Esophagus muscularis mucosa (tissue), 4 donors: Measurements from ENCODE around the gene NCAPH2. TPM values are rescaled to one million over a fixed set of nuclear protein-coding genes. Genes with fewer than 3 reads are reported as not detected.
A peak's percentile ranks its signal among the peaks of the same experiment; 100 is the strongest.

ENCODE experiments used
- DNase-seq: peaks from one replicate; pipeline ENCODE4 v3.0.0-alpha.2; 2017; ENCODE audit errors: extremely low spot score
- H3K27ac ChIP-seq, 4 donors: fragments of 200-600 bp; sonication (generic); replicated peaks in 1 of 4; 1 replicate in 3 of 4; 2 replicates in 1 of 4; pipeline ENCODE4 v1.5.1; 2016 to 2019; ENCODE audit warnings: mild to moderate bottlenecking in 1 of 4
- H3K27me3 ChIP-seq, 4 donors: fragments of 200-600 bp; sonication (generic); one replicate each; pipeline versions ENCODE4 v1.5.1 to v1.6.0; 2016 to 2019
- H3K36me3 ChIP-seq, 4 donors: fragments of 200-600 bp; sonication (generic); one replicate each; pipeline ENCODE4 v1.5.1; 2016 to 2019
- H3K4me1 ChIP-seq, 4 donors: fragments of 200-600 bp; sonication (generic); one replicate each; pipeline ENCODE4 v1.5.1; 2016 to 2019
- H3K4me3 ChIP-seq, 4 donors: fragments of 200-600 bp; sonication (generic); 1 replicate in 2 of 4; 2 replicates in 2 of 4; pipeline ENCODE4 v1.5.1; 2016 to 2019; ENCODE audit warnings: mild to moderate bottlenecking in 4 of 4, moderate library complexity in 1 of 4
- H3K9me3 ChIP-seq, 4 donors: fragments of 200-600 bp; sonication (generic); 1 replicate in 3 of 4; 2 replicates in 1 of 4; pipeline ENCODE4 v1.5.1; 2016 to 2019
- EP300 ChIP-seq: sonication (generic); formaldehyde crosslinking; IDR thresholded peaks from one replicate; pipeline ENCODE4 v1.6.1; 2017; ENCODE audit warnings: antibody characterized with exemption
- POLR2A ChIP-seq: fragments of 450-650 bp; IDR thresholded peaks from one replicate; pipeline ENCODE4 v1.6.1; 2017; ENCODE audit warnings: antibody characterized with exemption, moderate library complexity, mild to moderate bottlenecking, low read depth
- POLR2AphosphoS5 ChIP-seq, 2 donors: sonication (generic); formaldehyde crosslinking; IDR thresholded peaks; one replicate each; pipeline ENCODE4 v1.6.1; 2017; ENCODE audit warnings: antibody characterized with exemption in 2 of 2
- WGBS: methylation state at CpG from one replicate; pipeline ENCODE4 v1.1.5; 2018; 5-methylcytosine and 5-hydroxymethylcytosine counted together
- intact Hi-C: fragments of 100-400 bp; cut with DNase I; formaldehyde crosslinking; loops from one replicate; pipeline ENCODE4 v1.15.1; 2023
- total RNA-seq, 4 donors: library from RNA; depleted of rRNA; stranded (reverse); fragments of >200 nt; gene quantifications; one replicate each; pipeline versions ENCODE4 v1.1.0 to v1.2.1, GENCODE V29; 2016
- TF ChIP-seq, protein P1 (sequence below), 3 experiments: fragments of 200-600 bp in 2 of 3; fragments of 450-650 bp in 1 of 3; sonication (generic) in 2 of 3; IDR thresholded peaks; one replicate each; pipeline ENCODE4 v1.5.1; 2017 to 2019; ENCODE audit warnings: antibody characterized with exemption in 3 of 3, mild to moderate bottlenecking in 2 of 3, moderate library complexity in 1 of 3

NCAPH2 gene
- total RNA-seq, 4 donors from 2014 or later: 30.3 to 44.6 (median 41.7) TPM

DNA sequence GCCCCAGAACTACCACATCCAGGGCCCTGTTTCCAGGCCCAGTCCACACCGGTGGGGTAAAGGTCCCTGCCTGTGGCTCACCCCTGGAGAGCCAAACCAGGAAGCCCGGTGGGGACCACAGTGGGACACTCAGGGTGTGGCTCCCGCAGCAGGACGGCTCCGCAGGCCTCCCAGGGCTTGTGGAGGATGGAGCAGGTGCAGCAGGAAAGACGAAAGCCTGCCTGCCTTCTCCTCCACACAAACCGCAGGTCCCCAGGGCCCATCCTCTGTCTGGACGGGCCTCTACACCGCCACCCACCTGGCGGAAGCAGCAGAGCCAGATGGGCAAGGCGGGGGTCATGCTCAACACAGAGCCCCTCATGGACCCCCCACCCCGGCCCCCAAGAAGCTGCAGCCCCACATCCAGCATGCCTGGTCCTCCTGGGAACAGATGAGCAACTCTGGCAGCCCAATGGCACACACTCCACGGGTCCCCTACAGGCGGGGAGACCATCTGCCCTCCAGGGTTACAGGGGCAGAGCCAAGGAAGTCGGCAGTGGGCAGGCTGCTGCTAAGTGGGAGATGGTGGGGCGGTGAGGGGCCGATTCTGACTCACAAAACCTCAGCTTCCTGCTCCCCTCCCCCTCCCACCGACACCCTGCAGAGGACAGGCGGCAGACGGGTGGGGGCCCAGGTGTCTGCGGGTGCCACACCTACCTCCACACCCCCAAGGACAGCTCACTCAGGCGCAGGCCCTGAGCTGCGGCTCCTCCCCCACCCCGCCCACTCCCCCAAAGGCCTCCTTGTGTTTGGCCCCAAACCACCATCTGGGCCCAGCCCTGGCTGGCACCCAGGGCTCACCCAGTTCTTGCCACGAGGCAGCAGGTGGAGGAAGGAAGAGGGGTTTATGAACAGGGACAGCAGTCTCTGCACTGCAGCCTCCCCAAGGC is 38.4 kb upstream of the NCAPH2 start:
- H3K36me3 ChIP-seq: peaks cover 29 to 38% (median 37%) of the 10 kb centered on the region in 4 donors
- WGBS: 76% methylated on average over 9 of the region's 25 CpGs
- intact Hi-C loops: loop anchor here (5.0 to 10.0 kb wide), 2 partner anchors 38 to 225 kb away; partner anchors contain the start of genes LMF2, NCAPH2 and TUBGCP6
- no peak overlapping the region for H3K4me3 ChIP-seq
- no peaks in the 10 kb centered on the region for H3K27me3 ChIP-seq
- DNase-seq: no peak
- TF ChIP-seq POLR2A: no peak
- no peak for TF ChIP-seq EP300
- TF ChIP-seq, protein P1, sequence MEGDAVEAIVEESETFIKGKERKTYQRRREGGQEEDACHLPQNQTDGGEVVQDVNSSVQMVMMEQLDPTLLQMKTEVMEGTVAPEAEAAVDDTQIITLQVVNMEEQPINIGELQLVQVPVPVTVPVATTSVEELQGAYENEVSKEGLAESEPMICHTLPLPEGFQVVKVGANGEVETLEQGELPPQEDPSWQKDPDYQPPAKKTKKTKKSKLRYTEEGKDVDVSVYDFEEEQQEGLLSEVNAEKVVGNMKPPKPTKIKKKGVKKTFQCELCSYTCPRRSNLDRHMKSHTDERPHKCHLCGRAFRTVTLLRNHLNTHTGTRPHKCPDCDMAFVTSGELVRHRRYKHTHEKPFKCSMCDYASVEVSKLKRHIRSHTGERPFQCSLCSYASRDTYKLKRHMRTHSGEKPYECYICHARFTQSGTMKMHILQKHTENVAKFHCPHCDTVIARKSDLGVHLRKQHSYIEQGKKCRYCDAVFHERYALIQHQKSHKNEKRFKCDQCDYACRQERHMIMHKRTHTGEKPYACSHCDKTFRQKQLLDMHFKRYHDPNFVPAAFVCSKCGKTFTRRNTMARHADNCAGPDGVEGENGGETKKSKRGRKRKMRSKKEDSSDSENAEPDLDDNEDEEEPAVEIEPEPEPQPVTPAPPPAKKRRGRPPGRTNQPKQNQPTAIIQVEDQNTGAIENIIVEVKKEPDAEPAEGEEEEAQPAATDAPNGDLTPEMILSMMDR (IDR thresholded peaks at IDR 0.05): no peak
- TF ChIP-seq POLR2AphosphoS5 (IDR thresholded peaks at IDR 0.05): no peak
- no peak overlapping the region for H3K27ac ChIP-seq
- H3K9me3 ChIP-seq: no peaks in the 10 kb centered on the region
- H3K4me1 ChIP-seq: peaks cover 52 to 62% (median 58%) of the 10 kb centered on the region in 4 donors

DNA sequence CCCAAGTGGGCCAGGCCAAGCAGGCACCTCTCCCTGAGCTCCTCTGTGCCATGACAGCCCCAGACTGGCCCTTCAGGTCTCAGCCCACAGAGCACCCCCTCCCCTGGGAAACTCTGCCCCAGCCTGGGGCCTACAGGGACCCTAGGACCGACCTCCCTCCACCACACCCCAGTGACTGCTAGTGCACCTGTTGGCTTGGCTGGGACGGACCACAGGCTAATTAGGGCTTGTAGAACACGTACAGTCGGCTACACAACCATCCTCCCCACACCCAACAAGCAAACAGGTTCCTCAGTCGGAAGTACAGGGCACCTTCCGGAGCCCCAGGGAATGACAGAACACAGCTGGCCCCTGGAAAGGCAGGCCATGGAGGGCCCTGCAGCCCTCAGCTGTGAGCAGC is 37.5 kb upstream of the NCAPH2 start:
- no peak for DNase-seq
- H3K27me3 ChIP-seq: no peaks in the 10 kb centered on the region
- WGBS: 100% methylated on average over 1 of the region's 6 CpGs
- no peak for TF ChIP-seq POLR2A
- H3K9me3 ChIP-seq: no peaks in the 10 kb centered on the region
- H3K36me3 ChIP-seq: peaks cover 21 to 30% (median 29%) of the 10 kb centered on the region in 4 donors
- H3K27ac ChIP-seq: no peak overlapping the region
- no peak overlapping the region for H3K4me3 ChIP-seq
- peaks cover 55 to 67% (median 63%) of the 10 kb centered on the region in 4 donors for H3K4me1 ChIP-seq
- intact Hi-C loops: loop anchor here (5.0 to 10.0 kb wide), 2 partner anchors 37 to 226 kb away; partner anchors contain the start of genes LMF2, NCAPH2 and TUBGCP6

DNA sequence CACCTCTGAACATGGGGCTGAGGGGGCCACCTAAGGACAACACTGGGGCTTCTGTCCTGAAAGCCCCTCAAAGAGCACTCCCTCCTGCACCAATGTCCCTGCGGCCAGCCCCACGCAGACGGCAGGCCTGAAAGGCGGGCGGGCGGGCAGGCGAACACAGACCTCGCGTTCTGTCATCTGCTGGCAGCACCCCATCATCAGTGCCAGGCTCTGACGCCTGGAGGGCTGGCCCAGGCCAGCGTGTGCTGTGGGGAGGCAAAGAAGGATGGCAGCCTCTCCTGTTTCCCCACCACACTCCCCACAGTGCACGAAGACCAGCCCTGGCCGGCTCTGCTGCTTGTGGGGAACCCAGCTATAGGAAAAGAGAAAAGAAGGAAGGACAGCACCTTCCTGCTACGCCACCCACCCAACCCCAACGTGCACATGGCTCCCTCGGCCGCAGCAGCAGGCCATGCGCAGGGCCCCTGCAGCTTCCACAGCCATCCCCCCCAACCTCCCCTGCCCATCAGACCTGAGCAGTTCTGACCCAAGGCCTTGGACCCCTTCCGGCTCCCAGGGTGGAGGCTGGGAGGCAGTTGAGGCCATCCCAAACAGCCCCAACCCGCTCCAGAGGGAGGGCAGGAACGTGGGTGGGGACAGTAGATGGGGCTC is 36.7 kb upstream of the NCAPH2 start:
- no peak for TF ChIP-seq POLR2A
- TF ChIP-seq POLR2AphosphoS5 (IDR thresholded peaks at IDR 0.05): no peak
- TF ChIP-seq EP300: no peak
- TF ChIP-seq, protein P1 (IDR thresholded peaks at IDR 0.05): no peak
- Histone ChIP-seq H3K36me3 (peaks cover 12 to 21% (median 20%) of the 10 kb centered on the region in 4 donors), H3K9me3 (no peaks in the 10 kb centered on the region), H3K27me3 (no peaks in the 10 kb centered on the region), H3K4me1 (peaks cover 56 to 69% (median 66%) of the 10 kb centered on the region in 4 donors), H3K27ac (no peak overlapping the region), H3K4me3 (no peak overlapping the region)
- no peak for DNase-seq
- intact Hi-C loops: loop anchor here (5.0 to 10.0 kb wide), 2 partner anchors 36 to 227 kb away; partner anchors contain the start of genes LMF2, NCAPH2 and TUBGCP6
- WGBS: 76% methylated on average over 17 of the region's 21 CpGs

DNA sequence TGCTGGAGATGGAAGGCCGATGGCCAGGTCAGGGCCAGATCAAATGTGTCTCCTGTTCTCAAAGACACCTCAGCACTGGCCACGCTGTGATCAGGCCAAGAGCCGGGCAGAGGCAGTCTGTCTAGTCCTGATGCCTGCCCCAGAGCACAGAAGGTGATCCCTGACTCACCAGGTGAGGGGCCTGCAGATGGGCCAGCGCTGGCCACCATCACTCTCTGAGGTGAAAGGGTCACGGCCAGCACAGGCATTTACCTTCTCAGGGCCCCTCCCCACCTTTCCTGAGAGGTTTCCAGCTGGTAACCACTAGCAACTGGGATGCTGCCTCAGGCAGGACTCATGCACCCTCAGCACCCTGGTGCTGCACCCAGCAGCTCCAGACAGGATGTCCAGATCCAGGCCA is 36.1 kb upstream of the NCAPH2 start:
- TF ChIP-seq, protein P1 (IDR thresholded peaks at IDR 0.05): no peak
- no peak for TF ChIP-seq EP300
- H3K36me3 ChIP-seq: peaks cover 6 to 15% (median 14%) of the 10 kb centered on the region in 4 donors
- 83% methylated on average over 2 of the region's 5 CpGs for WGBS
- H3K4me1 ChIP-seq: peaks cover 56 to 69% (median 66%) of the 10 kb centered on the region in 4 donors
- no peaks in the 10 kb centered on the region for H3K27me3 ChIP-seq
- intact Hi-C loops: loop anchor here (5.0 to 10.0 kb wide), 2 partner anchors 35 to 227 kb away; partner anchors contain the start of genes LMF2, NCAPH2 and TUBGCP6
- no peak overlapping the region for H3K4me3 ChIP-seq
- no peak overlapping the region for H3K27ac ChIP-seq
- H3K9me3 ChIP-seq: no peaks in the 10 kb centered on the region
- no peak for DNase-seq

DNA sequence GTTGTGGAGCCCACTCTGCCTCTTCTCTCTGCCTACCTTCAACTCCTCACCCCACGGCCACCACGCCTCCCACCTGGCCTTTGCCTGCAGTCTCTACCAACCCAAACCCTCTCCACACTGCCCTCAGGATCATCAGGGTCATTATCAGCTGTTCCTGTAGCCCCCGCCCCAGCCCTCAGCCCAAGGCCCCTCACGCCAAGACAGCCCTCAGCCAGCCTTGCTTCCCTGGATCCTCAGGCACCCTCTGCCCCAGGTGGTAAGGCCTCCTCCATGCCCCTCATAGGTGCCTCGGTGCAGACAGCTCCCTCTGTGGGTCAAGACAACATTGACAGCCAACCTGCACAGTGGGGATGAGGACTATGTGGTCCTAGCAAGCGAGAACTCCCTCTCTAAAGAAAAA is 34.9 kb upstream of the NCAPH2 start:
- WGBS: 72% methylated on average over 6 of the region's 6 CpGs
- Histone ChIP-seq H3K4me1 (peaks cover 56 to 69% (median 65%) of the 10 kb centered on the region in 4 donors), H3K36me3 (peaks cover 0 to 4% (median 3%) of the 10 kb centered on the region in 4 donors), H3K4me3 (peak overlapping the region; percentile 84 to 98 (median 94)), H3K9me3 (no peaks in the 10 kb centered on the region), H3K27me3 (no peaks in the 10 kb centered on the region), H3K27ac (no peak overlapping the region)
- TF ChIP-seq POLR2AphosphoS5 (IDR thresholded peaks at IDR 0.05) (no peak), POLR2A (no peak), EP300 (no peak)
- TF ChIP-seq, protein P1 (IDR thresholded peaks at IDR 0.05): no peak
- intact Hi-C loops: loop anchor here (5.0 to 10.0 kb wide), 2 partner anchors 34 to 228 kb away; partner anchors contain the start of genes LMF2, NCAPH2 and TUBGCP6
- DNase-seq: no peak
